HepG2 (cell line): Measurements from ENCODE around the gene MAML1. TPM values are rescaled to one million over a fixed set of nuclear protein-coding genes. Genes with fewer than 3 reads are reported as not detected.
A peak's percentile ranks its signal among the peaks of the same experiment; 100 is the strongest.

Experiments
- HMGA1 ChIP-seq: sonication (generic); formaldehyde crosslinking; conservative IDR thresholded peaks from 2 replicates; pipeline ENCODE4 v1.4.0; 2020; ENCODE audit warnings: missing genetic modification reagents
- IRF2 ChIP-seq: IDR thresholded peaks from 2 replicates; pipeline ENCODE4 v1.6.1; 2018; ENCODE audit warnings: missing genetic modification reagents, missing compliant biosample characterization
- KDM6A ChIP-seq: IDR thresholded peaks from 2 replicates; pipeline ENCODE4 v1.6.1; 2016; ENCODE audit warnings: low read depth
- NR3C1 ChIP-seq: sonication (generic); formaldehyde crosslinking; IDR thresholded peaks from 2 replicates; pipeline ENCODE4 v1.4.0; 2020; ENCODE audit warnings: missing genetic modification reagents
- SIX4 ChIP-seq: sonication (generic); formaldehyde crosslinking; IDR thresholded peaks from 2 replicates; pipeline ENCODE4 v1.4.0; 2020; ENCODE audit warnings: missing genetic modification reagents
- ZNF205 ChIP-seq: IDR thresholded peaks from 2 replicates; pipeline ENCODE4 v1.6.1; 2018; ENCODE audit warnings: missing biosample characterization, missing genetic modification reagents
- ZNF335 ChIP-seq: sonication (generic); formaldehyde crosslinking; IDR thresholded peaks from 2 replicates; pipeline ENCODE4 v1.4.0; 2020; ENCODE audit warnings: missing genetic modification reagents
- ZNF367 ChIP-seq: sonication (generic); formaldehyde crosslinking; IDR thresholded peaks from 2 replicates; pipeline ENCODE4 v1.4.0; 2020; ENCODE audit warnings: missing genetic modification reagents, borderline replicate concordance
- ZNF543 ChIP-seq: sonication (generic); formaldehyde crosslinking; IDR thresholded peaks from 2 replicates; pipeline ENCODE4 v1.4.0; 2020; ENCODE audit warnings: mild to moderate bottlenecking, missing genetic modification reagents
- polyA plus RNA-seq, 8 experiments: library from polyadenylated mRNA; depleted of rRNA in 3 of 8; stranded (reverse) in 7 of 8; unstranded in 1 of 8; fragments of >200 nt; fragmentation: Illumina TruSeq in 4 of 8; extraction: Trizol in 4 of 8; gene quantifications; 2 replicates each; pipeline versions ENCODE4 v1.2.1 to v1.2.3, GENCODE V29; 2011 to 2016; ENCODE audit warnings: low read depth in 4 of 8, missing spikeins in 1 of 8, mixed read lengths in 1 of 8; ENCODE audit not compliant: insufficient read depth in 1 of 8
- total RNA-seq, 5 experiments: library from RNA; depleted of rRNA; stranded (reverse); fragments of >200 nt; fragmentation: Illumina TruSeq; extraction: Trizol; gene quantifications; 2 replicates each; pipeline ENCODE4 v1.2.3, GENCODE V29; 2016; ENCODE audit warnings: low read depth in 1 of 5
- TF ChIP-seq, protein P1 (sequence below): sonication (generic); formaldehyde crosslinking; IDR thresholded peaks from 2 replicates; pipeline ENCODE4 v1.4.0; 2020; ENCODE audit warnings: missing genetic modification reagents
- TF ChIP-seq, protein P2 (sequence below): sonication (generic); formaldehyde crosslinking; IDR thresholded peaks from 2 replicates; pipeline ENCODE4 v1.4.0; 2020; ENCODE audit warnings: mild to moderate bottlenecking, missing genetic modification reagents
- TF ChIP-seq, protein P3 (sequence below): sonication (generic); formaldehyde crosslinking; IDR thresholded peaks from 2 replicates; pipeline ENCODE4 v1.9.0; 2021; ENCODE audit warnings: missing genetic modification reagents, borderline replicate concordance
- TF ChIP-seq, protein P4 (sequence below): sonication (generic); formaldehyde crosslinking; IDR thresholded peaks from 2 replicates; pipeline ENCODE4 v1.5.1; 2020; ENCODE audit warnings: mild to moderate bottlenecking, moderate library complexity, missing genetic modification reagents
- TF ChIP-seq, protein P5 (sequence below): sonication (generic); formaldehyde crosslinking; IDR thresholded peaks from 2 replicates; pipeline ENCODE4 v1.4.0; 2020; ENCODE audit warnings: missing genetic modification reagents, borderline replicate concordance
- TF ChIP-seq, protein P6 (sequence below): sonication (generic); formaldehyde crosslinking; conservative IDR thresholded peaks from 2 replicates; pipeline ENCODE4 v1.4.0; 2020; ENCODE audit warnings: mild to moderate bottlenecking, missing genetic modification reagents, moderate library complexity

The MAML1 gene
- total and polyA plus RNA-seq, 2 of the 13 experiments (the other 11 are each of a cell fraction or from before 2014, with no cell fraction given): 10.0 to 10.8 TPM

DNA sequence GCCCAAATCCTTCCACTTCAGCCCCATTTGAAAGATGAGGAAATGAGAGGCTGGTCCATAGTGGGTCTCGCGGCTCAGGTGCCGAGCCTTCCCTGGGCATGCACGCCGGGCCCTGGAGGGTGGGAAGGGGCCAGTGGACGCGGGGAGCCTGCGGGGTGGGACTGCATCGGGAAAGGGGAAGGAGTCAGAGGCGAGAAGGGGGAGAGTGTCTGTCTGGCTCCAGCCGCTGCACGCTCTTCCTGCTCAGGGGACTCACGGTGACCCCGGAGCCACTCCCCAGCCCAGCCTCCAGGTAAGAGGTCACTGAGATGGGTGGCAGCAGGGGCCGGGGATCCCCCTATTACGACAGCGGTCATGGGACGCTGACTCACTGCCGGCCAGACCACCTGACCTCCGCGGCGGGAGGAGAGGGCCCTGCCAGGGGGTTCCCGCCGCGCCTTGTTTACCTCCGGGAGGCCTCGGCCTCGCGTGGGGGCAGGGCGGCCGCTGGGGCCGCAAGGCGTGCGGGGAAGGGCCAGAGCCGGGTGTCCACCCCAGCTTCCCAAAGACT, 86.2 kb downstream of the MAML1 start (continued):
- TF ChIP-seq, protein P1, sequence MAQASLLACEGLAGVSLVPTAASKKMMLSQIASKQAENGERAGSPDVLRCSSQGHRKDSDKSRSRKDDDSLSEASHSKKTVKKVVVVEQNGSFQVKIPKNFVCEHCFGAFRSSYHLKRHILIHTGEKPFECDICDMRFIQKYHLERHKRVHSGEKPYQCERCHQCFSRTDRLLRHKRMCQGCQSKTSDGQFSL: peak; percentile 52; the same call in 1 of the 2 replicates
- TF ChIP-seq, protein P2, sequence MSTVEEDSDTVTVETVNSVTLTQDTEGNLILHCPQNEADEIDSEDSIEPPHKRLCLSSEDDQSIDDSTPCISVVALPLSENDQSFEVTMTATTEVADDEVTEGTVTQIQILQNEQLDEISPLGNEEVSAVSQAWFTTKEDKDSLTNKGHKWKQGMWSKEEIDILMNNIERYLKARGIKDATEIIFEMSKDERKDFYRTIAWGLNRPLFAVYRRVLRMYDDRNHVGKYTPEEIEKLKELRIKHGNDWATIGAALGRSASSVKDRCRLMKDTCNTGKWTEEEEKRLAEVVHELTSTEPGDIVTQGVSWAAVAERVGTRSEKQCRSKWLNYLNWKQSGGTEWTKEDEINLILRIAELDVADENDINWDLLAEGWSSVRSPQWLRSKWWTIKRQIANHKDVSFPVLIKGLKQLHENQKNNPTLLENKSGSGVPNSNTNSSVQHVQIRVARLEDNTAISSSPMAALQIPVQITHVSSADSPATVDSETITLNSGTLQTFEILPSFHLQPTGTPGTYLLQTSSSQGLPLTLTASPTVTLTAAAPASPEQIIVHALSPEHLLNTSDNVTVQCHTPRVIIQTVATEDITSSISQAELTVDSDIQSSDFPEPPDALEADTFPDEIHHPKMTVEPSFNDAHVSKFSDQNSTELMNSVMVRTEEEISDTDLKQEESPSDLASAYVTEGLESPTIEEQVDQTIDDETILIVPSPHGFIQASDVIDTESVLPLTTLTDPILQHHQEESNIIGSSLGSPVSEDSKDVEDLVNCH (CRISPR knock-in tag): 0 out of 2 replicates have a peak, but pooled peaks have one; percentile 33
- TF ChIP-seq ZNF543 (CRISPR knock-in tag) (peak; percentile 83; the same call in 1 of the 2 replicates), ZNF367 (CRISPR knock-in tag) (no peak), ZNF205 (CRISPR knock-in tag) (no peak; the same call in 1 of the 2 replicates), HMGA1 (CRISPR knock-in tag) (no peak), NR3C1 (CRISPR knock-in tag) (no peak), KDM6A (CRISPR knock-in tag) (peak; percentile 72; the same call in 1 of the 2 replicates), SIX4 (CRISPR knock-in tag) (0 out of 2 replicates have a peak, but pooled peaks have one; percentile 50), ZNF335 (peak; percentile 44; the same call in 1 of the 2 replicates), IRF2 (CRISPR knock-in tag) (peak; percentile 51; the same call in 1 of the 2 replicates)
- TF ChIP-seq, protein P3, sequence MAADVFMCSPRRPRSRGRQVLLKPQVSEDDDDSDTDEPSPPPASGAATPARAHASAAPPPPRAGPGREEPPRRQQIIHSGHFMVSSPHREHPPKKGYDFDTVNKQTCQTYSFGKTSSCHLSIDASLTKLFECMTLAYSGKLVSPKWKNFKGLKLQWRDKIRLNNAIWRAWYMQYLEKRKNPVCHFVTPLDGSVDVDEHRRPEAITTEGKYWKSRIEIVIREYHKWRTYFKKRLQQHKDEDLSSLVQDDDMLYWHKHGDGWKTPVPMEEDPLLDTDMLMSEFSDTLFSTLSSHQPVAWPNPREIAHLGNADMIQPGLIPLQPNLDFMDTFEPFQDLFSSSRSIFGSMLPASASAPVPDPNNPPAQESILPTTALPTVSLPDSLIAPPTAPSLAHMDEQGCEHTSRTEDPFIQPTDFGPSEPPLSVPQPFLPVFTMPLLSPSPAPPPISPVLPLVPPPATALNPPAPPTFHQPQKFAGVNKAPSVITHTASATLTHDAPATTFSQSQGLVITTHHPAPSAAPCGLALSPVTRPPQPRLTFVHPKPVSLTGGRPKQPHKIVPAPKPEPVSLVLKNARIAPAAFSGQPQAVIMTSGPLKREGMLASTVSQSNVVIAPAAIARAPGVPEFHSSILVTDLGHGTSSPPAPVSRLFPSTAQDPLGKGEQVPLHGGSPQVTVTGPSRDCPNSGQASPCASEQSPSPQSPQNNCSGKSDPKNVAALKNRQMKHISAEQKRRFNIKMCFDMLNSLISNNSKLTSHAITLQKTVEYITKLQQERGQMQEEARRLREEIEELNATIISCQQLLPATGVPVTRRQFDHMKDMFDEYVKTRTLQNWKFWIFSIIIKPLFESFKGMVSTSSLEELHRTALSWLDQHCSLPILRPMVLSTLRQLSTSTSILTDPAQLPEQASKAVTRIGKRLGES (CRISPR knock-in tag): no peak
- TF ChIP-seq, protein P4, sequence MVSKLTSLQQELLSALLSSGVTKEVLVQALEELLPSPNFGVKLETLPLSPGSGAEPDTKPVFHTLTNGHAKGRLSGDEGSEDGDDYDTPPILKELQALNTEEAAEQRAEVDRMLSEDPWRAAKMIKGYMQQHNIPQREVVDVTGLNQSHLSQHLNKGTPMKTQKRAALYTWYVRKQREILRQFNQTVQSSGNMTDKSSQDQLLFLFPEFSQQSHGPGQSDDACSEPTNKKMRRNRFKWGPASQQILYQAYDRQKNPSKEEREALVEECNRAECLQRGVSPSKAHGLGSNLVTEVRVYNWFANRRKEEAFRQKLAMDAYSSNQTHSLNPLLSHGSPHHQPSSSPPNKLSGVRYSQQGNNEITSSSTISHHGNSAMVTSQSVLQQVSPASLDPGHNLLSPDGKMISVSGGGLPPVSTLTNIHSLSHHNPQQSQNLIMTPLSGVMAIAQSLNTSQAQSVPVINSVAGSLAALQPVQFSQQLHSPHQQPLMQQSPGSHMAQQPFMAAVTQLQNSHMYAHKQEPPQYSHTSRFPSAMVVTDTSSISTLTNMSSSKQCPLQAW: peak; percentile 86
- TF ChIP-seq, protein P5, sequence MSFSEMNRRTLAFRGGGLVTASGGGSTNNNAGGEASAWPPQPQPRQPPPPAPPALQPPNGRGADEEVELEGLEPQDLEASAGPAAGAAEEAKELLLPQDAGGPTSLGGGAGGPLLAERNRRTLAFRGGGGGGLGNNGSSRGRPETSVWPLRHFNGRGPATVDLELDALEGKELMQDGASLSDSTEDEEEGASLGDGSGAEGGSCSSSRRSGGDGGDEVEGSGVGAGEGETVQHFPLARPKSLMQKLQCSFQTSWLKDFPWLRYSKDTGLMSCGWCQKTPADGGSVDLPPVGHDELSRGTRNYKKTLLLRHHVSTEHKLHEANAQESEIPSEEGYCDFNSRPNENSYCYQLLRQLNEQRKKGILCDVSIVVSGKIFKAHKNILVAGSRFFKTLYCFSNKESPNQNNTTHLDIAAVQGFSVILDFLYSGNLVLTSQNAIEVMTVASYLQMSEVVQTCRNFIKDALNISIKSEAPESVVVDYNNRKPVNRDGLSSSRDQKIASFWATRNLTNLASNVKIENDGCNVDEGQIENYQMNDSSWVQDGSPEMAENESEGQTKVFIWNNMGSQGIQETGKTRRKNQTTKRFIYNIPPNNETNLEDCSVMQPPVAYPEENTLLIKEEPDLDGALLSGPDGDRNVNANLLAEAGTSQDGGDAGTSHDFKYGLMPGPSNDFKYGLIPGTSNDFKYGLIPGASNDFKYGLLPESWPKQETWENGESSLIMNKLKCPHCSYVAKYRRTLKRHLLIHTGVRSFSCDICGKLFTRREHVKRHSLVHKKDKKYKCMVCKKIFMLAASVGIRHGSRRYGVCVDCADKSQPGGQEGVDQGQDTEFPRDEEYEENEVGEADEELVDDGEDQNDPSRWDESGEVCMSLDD (CRISPR knock-in tag): peak; percentile 97
- TF ChIP-seq, protein P6, sequence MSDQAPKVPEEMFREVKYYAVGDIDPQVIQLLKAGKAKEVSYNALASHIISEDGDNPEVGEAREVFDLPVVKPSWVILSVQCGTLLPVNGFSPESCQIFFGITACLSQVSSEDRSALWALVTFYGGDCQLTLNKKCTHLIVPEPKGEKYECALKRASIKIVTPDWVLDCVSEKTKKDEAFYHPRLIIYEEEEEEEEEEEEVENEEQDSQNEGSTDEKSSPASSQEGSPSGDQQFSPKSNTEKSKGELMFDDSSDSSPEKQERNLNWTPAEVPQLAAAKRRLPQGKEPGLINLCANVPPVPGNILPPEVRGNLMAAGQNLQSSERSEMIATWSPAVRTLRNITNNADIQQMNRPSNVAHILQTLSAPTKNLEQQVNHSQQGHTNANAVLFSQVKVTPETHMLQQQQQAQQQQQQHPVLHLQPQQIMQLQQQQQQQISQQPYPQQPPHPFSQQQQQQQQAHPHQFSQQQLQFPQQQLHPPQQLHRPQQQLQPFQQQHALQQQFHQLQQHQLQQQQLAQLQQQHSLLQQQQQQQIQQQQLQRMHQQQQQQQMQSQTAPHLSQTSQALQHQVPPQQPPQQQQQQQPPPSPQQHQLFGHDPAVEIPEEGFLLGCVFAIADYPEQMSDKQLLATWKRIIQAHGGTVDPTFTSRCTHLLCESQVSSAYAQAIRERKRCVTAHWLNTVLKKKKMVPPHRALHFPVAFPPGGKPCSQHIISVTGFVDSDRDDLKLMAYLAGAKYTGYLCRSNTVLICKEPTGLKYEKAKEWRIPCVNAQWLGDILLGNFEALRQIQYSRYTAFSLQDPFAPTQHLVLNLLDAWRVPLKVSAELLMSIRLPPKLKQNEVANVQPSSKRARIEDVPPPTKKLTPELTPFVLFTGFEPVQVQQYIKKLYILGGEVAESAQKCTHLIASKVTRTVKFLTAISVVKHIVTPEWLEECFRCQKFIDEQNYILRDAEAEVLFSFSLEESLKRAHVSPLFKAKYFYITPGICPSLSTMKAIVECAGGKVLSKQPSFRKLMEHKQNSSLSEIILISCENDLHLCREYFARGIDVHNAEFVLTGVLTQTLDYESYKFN (CRISPR knock-in tag): peak; percentile 89
